CD4-positive, alpha-beta T cell treated with Interleukin-4 for 1 hour (primary cell): ENCODE results near the gene CCL22.
A peak's percentile ranks its signal among the peaks of the same experiment; 100 is the strongest.
"Not testable (repeated sequence)": the region's sequence is repeated elsewhere in the genome, so short reads cannot be mapped to it uniquely, and the experiment has no call there.

ENCODE experiments used
- DNase-seq, 2 donors: peaks; one replicate each; pipeline ENCODE4 v3.0.0-alpha.2; 2020 to 2022

The CCL22 gene

DNA sequence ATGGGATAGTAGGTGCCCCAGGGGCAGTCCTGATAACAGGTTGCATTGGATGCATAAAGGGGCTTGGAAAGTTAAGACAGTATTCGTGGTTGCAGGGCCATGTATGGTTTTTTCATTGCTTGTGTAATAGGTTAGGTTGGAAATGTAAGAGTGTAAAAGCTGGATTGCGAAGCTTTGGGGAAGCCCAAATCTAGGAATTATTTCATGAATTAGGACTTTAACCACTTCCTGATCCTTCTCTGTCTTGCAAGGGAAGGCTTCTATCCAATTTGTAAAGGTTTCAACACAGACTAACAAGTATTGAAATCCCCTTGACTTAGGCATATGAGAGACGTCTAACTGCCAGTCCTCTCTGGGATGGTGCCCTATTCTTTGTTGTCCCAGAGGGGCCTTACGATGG lies 38.2 kb downstream of the CCL22 start:
- no peak for DNase-seq

DNA sequence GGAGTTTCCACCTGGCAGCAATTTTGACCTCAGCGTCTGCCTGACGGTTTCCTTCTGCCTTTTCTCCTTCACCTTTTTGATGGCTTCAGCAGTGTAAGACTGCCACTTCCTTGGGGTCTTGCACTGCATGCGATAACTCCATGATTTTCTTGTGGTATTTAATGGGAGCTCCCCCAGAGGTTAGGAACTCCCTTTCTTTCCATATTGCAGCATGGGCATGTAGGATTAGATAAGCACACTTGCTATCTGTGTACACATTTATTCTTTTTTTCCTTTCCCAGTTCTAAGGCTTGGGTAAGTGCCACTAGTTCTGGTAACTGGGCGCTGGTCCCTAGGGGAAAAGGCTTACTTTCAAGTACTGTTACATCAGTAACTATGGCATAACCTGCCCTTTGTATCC lies 38.9 kb downstream of the CCL22 start:
- DNase-seq = not testable (repeated sequence)

DNA sequence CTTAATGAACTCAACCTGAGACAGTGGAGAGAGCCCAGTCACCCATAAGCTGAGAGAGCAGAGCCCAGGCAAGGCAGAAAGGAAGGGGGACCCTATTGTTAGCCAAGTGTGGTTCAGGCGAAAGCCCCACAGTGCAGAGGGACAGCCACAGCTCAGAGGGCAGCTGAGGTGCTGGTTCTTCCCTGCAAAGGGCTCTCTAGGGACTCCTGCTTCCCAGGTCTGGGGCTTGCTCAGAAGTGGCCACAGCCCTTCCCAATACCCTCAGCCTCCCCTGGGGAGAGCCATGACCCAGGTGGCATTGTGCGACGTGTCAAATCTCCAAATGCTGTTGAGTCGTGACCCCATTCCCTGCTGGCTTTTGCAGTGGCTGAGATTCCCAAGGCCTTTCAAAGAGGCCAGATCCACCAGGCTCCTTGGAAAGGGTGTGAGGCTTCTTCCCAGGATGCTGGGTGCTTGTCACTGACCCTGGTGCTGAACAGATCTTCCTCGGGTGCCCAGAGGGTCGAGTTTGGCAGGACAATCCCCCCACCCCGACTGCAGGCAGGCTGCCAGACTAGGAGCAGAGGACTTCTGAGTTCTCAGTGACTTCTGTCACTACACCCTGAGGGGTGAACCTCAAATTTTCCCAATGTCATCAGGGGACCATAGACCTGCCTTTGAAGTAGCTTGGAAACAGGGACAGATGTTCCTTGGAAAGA lies 43.5 kb downstream of the CCL22 start:
- DNase-seq = no peak

DNA sequence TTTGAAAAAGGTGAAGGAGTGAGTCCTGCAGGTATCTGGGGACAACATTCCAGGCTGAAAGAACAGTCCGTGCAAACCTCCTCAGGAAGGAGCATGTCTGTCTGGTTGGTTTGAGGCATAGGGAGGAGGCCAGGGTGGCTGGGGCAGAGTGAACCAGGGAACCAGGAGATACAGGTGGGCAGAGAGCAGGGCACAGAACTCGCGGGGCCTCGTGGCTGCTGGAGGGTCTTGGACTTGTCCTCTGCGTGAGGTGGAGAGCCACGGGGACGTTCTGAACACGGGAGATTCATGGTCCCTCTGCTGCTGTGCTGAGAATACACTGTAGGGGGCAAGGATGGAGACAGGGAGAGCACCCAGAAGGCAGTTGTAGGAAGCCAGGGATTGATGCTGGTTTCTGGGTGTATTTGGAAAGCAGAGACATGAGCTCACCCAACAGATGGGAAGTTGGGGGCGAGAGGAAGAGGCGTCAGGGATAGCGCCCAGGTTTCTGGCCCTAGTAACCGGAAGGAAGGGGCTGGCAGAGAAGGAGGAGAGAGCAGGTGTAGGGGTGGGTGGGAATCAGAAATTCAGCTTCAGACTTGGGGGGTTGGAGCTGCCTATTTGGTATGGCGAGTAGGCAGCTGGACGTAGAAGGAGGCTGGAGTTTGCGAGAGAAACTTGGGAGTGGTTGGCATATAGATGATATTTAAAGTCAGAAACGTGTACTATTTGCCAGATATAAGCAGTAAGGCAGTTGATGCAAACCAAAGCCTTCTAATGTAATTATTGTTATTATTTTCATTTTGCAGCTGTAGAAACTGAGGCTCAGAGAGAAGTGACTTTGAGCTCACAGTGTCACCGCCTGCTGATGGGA lies 45.6 kb downstream of the CCL22 start, which contains the start of gene CCL17:
CCL17 (plus strand) TSS at position 803 of the 853 bp plus-strand sequence. CDS start 9,166 bp downstream, outside the sequence.
- DNase-seq = no peak

DNA sequence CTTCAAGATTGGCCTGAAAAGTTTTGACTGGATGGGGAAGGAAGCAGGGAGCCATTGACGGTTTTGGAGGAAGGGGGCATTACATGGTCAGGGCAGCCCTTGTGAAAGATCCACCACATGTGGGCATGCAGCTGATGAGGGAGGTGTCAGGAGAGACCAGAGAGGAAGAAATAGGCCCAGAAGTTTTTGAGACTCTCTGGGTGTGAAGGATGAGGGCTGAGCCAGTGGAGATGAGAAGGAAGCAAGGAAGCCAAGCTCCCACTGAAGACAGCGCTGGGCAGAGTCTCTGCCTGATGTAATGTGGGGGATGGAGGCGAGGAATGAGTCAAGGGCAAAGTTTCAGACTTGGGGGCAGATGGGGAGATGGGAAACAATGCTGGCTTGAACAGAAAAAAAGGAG lies 46.5 kb downstream of the CCL22 start:
- DNase-seq = no peak

DNA sequence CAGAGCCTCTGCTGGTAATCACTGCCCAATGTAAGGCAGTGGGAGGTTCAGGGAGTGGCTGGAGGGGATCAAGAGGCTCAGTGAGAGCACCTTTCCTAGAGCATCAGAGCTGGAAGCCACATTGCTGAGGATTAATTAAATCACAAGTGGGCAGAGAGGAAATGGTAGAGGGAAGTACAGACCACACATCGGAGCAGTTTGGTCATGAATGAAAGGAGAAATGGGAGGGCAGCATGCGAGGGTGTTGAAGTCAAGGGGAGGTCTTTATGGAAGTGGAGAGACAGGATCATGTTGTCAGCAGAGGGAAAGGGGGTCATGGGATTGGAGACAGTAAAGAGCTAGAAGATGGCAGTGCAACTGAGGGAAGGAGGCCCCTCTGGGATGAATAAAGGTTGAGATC lies 48.3 kb downstream of the CCL22 start:
- no peak for DNase-seq

DNA sequence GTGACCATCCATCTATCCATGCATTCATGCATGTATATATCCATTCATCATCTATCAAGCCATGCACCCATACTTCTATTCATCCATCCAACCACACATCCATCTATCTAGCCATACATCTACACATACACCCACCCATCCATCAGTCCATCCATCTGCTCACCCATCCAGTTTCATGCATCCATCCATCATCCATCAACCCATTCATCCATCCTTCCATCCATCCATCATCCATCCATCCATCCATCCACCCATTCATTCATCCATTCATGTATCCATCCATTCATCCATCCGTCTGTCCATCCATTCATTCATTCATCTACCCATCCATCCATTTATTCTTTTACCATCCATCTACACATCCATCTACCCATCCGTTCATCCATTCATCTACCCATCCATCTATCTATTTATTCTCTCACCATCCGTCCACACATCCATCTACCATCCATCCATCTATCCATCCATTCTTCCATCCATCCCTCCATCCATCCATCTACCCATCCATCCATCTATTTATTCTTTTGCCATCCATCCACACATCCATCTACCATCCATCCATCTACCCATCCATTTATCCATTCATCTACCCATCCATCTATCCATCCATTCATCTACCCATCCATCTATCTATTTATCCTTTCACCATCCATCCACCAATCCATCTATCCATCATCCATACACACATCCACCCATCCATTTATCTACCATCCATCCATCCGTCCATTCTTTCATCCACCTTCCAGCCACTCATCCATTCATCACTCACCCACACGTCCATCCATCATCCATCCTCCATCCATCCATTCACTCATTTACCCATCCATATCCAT lies 49.2 kb downstream of the CCL22 start:
- no peak for DNase-seq

DNA sequence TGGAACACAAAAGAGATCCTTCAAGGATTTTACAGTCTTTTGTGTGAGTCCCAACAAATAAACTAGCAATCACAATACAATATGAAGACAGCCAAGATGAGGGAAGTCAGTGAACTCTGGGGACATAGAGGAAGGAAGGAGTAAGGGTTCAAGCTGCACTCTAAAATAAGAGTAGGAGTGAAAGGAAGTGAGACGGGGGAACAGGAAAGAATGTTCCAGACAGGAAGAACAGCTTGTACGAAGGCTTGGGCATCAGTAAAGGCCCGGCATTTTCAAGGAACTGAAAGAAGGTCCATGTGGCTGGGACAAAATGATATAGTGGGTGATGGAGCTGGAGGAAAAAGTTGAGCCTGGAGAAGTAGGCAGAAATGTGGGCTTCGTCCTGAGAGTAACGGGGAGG lies 50.5 kb downstream of the CCL22 start:
- no peak for DNase-seq

DNA sequence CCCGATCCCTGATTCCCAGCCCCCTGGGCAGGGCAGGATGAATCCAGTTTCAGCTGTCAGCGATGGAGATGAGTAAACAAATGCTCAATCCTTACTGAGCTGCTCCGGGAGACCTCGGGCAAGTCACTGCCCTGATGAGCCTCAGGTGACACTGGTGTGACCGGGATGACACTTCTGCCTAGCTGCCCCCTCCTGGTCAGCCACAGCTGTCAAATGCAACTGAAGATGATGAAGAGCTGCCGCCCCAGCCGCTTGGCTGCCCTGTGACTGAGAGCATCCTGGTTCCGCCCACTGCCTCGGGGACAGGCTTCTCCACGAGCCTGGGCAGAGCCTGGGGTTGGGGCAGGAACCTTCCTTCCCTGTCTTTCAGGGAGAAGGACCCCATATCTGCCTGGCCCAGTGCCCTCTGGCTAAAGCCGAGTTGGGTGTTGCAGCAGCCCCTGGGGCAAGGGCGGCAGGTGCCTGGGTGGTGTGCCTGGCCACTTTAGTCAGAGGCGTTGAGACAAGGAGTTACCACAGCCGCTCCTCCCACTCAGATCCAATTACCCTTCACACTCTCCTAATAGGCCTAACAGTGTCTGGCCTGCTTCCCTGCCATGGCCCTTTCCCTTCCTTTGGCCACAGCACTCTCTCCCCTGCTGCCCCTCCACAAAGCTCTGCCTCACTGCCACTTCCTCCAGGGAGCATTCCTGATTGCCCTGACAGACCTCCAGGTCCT lies 51.4 kb downstream of the CCL22 start:
- no peak for DNase-seq

DNA sequence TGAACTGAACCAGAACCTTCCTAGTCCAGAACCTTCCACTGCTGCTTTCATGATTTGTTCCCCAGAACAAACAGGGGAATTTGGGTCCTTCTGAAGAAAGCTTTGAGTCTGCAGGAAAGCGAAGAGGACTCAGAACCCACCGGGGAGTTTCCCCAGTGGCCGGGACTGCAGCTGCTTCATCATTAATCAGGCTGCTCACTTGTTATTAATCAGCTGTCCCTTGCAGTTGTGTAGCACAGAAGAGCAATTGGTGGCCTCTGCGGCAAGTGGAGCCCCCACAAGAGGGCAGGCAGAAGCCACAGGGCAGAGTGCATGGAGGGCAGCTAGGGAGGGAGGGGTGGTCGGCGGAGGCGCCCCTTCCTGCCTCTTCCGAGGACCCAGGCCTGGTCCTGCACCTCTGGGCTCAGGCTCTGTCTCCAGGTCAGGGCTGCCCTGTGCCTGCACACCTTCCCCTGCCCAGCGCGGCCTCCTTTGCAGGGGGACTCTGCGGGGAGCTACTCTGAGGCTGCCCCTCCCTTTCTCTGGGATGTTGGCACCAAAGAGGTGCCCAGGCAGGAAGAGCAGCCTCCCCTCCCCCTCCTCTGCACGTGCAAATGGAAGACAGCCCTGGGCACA lies 52.9 kb downstream of the CCL22 start:
- no peak for DNase-seq

DNA sequence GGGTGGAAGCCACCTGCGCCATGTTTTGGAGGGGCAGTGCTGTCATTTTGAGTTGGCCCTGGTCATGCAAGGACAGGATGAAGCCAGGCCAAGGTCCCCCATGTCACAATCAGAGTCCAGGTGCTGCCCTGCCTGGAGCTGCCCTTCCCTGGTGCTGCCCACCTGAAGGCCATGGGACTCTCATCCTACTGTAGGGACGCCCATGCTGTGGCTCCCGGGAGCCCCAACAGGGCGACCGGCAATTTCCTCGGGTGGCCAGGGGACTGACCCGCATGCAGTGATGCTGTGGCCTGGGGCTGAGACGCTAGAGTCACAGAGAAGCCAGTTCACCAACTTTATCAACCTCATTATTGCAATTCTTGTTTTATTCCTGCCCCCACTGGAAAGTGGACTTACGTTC lies 54.0 kb downstream of the CCL22 start:
- DNase-seq = no peak

DNA sequence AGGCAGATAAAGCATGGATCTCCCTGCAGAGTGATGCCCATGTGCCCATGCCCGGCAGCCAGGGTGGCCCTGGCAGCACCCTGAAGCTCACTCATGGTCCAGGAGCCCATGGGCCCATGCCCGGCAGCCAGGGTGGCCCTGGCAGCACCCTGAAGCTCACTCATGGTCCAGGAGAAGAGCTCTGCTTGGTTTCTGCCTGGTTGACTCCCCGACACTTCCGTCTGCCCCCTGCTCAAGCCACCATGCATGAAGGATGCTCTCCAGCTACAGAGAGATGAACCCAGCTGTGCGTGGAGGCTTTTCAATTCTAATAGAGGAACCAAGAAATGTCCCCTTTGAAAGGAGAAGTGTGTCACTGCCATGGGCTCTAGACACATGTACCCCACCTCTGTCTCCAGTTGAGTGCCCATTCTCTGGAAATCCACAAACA lies 54.7 kb downstream of the CCL22 start:
- DNase-seq = peak in 1 of 2 donors; percentile 65

DNA sequence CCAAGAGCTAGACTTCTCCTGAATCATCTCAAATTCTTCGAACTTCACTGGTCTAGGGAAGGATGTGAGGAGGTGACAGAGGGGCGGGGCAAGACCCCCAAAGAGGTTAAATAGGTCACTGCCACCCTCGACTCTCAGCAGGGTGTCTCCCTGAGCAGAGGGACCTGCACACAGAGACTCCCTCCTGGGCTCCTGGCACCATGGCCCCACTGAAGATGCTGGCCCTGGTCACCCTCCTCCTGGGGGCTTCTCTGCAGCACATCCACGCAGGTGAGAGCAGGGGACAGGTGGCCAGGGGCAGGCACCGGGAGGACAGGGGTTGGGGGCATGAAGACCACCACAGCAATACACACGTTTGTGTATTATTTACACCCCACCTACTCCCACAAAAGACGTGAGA lies 55.1 kb downstream of the CCL22 start:
- DNase-seq = no peak
